HepG2 (cell line): ENCODE measurements around the gene SNRNP25. TPM values are rescaled to one million over a fixed set of nuclear protein-coding genes. Genes with fewer than 3 reads are reported as not detected.

Source experiments
- HNRNPH1 ChIP-seq: fragments of 200-400 bp; formaldehyde crosslinking; optimal IDR thresholded peaks from 2 replicates; pipeline ENCODE3; 2017; ENCODE audit warnings: mild to moderate bottlenecking, low read depth, low read length
- JDP2 ChIP-seq: sonication (generic); formaldehyde crosslinking; IDR thresholded peaks from 2 replicates; pipeline ENCODE4 v1.8.1; 2022; ENCODE audit warnings: missing genetic modification reagents, borderline replicate concordance
- KMT2A ChIP-seq: sonication (generic); formaldehyde crosslinking; IDR thresholded peaks from 2 replicates; pipeline ENCODE4 v1.4.0; 2020; ENCODE audit warnings: missing genetic modification reagents
- NCOA5 ChIP-seq: sonication (generic); formaldehyde crosslinking; IDR thresholded peaks from 2 replicates; pipeline ENCODE4 v1.4.0; 2020; ENCODE audit warnings: missing genetic modification reagents
- NFIC ChIP-seq: IDR thresholded peaks from 2 replicates; pipeline ENCODE4 v1.6.1; 2012; ENCODE audit warnings: mild to moderate bottlenecking, low read length, inconsistent platforms
- POLR2A ChIP-seq, 2 experiments: IDR thresholded peaks; 2 replicates each; pipeline ENCODE4 v1.6.1; 2011; ENCODE audit warnings: low read depth in 2 of 2, low read length in 2 of 2, mild to moderate bottlenecking in 1 of 2, moderate library complexity in 1 of 2; ENCODE audit not compliant: insufficient read depth in 1 of 2
- SOX13 ChIP-seq, 3 experiments: fragments of 450-650 bp in 1 of 3; sonication (generic) in 1 of 3; formaldehyde crosslinking in 1 of 3; IDR thresholded peaks in 2 of 3; conservative IDR thresholded peaks in 1 of 3; 2 replicates each; pipeline versions ENCODE4 v1.5.0 to v1.6.1; 2016 to 2020; ENCODE audit warnings: antibody characterized with exemption in 1 of 3, mild to moderate bottlenecking in 1 of 3, missing compliant biosample characterization in 1 of 3, missing genetic modification reagents in 1 of 3, moderate library complexity in 1 of 3
- YY1 ChIP-seq: IDR thresholded peaks from 2 replicates; pipeline ENCODE4 v1.6.1; 2011; ENCODE audit warnings: low read length, low read depth, moderate library complexity, mild to moderate bottlenecking; ENCODE audit not compliant: insufficient read depth, insufficient replicate concordance
- ZBTB8A ChIP-seq: sonication (generic); formaldehyde crosslinking; IDR thresholded peaks from 2 replicates; pipeline ENCODE4 v1.4.0; 2020; ENCODE audit warnings: mild to moderate bottlenecking, low read depth, missing genetic modification reagents, borderline replicate concordance
- ZFP90 ChIP-seq: sonication (generic); formaldehyde crosslinking; IDR thresholded peaks from 2 replicates; pipeline ENCODE4 v1.8.0; 2022; ENCODE audit warnings: missing genetic modification reagents, mild to moderate bottlenecking, inconsistent platforms, borderline replicate concordance
- ZNF101 ChIP-seq: sonication (generic); formaldehyde crosslinking; IDR thresholded peaks from 2 replicates; pipeline ENCODE4 v1.4.0; 2020; ENCODE audit warnings: mild to moderate bottlenecking, low read depth, missing genetic modification reagents, borderline replicate concordance
- ZNF230 ChIP-seq: sonication (generic); formaldehyde crosslinking; IDR thresholded peaks from 2 replicates; pipeline ENCODE4 v1.4.0; 2020; ENCODE audit warnings: mild to moderate bottlenecking, missing genetic modification reagents
- ZNF331 ChIP-seq: sonication (generic); formaldehyde crosslinking; IDR thresholded peaks from 2 replicates; pipeline ENCODE4 v1.4.0; 2020; ENCODE audit warnings: missing genetic modification reagents
- ZNF530 ChIP-seq: sonication (generic); formaldehyde crosslinking; IDR thresholded peaks from 2 replicates; pipeline ENCODE4 v1.5.0; 2020; ENCODE audit warnings: low read depth, mild to moderate bottlenecking, missing genetic modification reagents
- polyA plus RNA-seq, 8 experiments: library from polyadenylated mRNA; depleted of rRNA in 3 of 8; stranded (reverse) in 7 of 8; unstranded in 1 of 8; fragments of >200 nt; fragmentation: Illumina TruSeq in 4 of 8; extraction: Trizol in 4 of 8; gene quantifications; 2 replicates each; pipeline versions ENCODE4 v1.2.1 to v1.2.3, GENCODE V29; 2011 to 2016; ENCODE audit warnings: low read depth in 4 of 8, missing spikeins in 1 of 8, mixed read lengths in 1 of 8; ENCODE audit not compliant: insufficient read depth in 1 of 8
- total RNA-seq, 5 experiments: library from RNA; depleted of rRNA; stranded (reverse); fragments of >200 nt; fragmentation: Illumina TruSeq; extraction: Trizol; gene quantifications; 2 replicates each; pipeline ENCODE4 v1.2.3, GENCODE V29; 2016; ENCODE audit warnings: low read depth in 1 of 5
- TF ChIP-seq, protein P1 (sequence below): sonication (generic); formaldehyde crosslinking; IDR thresholded peaks from 2 replicates; pipeline ENCODE4 v1.4.0; 2020; ENCODE audit warnings: missing genetic modification reagents, mild to moderate bottlenecking, borderline replicate concordance
- TF ChIP-seq, protein P2 (sequence below): IDR thresholded peaks from 2 replicates; pipeline ENCODE4 v1.6.1; 2012; ENCODE audit warnings: low read length, improper control_type of control experiment
- TF ChIP-seq, protein P3 (sequence below): sonication (generic); formaldehyde crosslinking; IDR thresholded peaks from 2 replicates; pipeline ENCODE4 v1.4.0; 2020; ENCODE audit warnings: missing genetic modification reagents
- TF ChIP-seq, protein P4 (sequence below): sonication (generic); formaldehyde crosslinking; IDR thresholded peaks from 2 replicates; pipeline ENCODE4 v1.5.0; 2020; ENCODE audit warnings: missing genetic modification reagents
- TF ChIP-seq, protein P5 (sequence below): sonication (generic); formaldehyde crosslinking; IDR thresholded peaks from 2 replicates; pipeline ENCODE4 v1.4.0; 2020; ENCODE audit warnings: missing genetic modification reagents

The SNRNP25 gene
- total and polyA plus RNA-seq, 2 of the 13 experiments (the other 11 are each of a cell fraction or from before 2014, with no cell fraction given), result 34.1 to 97.4 TPM

DNA sequence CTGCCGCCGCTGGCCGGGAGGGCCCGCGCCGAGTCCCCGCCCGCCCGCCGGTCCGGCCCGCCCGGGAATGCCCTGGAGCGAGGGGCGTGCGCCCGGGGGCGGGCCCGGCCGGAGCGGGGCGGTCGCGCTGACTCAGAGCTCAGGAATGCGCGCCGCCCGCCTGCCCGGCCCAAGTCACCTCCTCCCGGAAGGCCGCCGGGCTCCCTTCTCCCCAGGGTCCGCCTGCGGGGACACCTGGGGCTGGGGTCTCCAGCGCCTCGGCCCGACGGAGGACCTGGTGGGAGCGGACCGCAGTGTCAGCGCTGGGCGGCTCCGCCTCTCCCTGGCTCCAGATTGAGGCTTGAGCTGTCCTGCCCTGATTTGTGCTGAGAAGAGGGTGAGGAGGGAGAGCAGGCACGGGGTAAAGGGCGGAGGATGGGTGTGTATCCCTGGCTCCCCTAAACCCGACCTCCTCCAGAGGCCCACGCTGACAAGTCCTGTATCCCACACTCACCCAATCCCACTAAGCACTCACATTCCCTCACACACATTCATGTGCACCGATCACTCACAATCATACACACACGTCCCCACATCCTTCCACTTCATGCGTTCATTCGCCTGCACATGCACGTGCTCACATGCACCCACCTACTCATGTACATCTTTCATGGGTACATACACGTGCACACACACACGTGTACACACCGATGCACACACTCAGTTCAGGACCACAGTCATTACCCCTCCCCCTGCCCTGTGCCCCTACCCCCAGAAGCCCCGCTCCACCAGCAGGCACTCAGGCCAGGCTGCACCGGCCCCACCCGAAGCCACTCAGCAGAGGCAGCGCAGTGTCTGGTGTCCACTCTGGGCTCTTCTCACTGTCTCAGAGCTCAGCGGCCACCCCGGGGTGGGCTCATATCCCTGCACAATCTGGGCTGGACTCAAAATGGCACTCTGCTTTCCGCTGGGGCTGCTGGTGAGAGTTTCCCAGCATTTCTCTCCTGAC is 19.2 kb downstream of the SNRNP25 start, which contains the start of gene RHBDF1 (continued):
- TF ChIP-seq ZBTB8A (CRISPR knock-in tag) (no peak), YY1 (peak; percentile 43), ZNF530 (CRISPR knock-in tag) (no peak), JDP2 (no peak), NFIC (no peak), NCOA5 (CRISPR knock-in tag) (no peak), SOX13 (IDR thresholded peaks at IDR 0.05) (no peak), SOX13 (CRISPR knock-in tag; conservative IDR thresholded peaks at IDR 0.05 in 1 of 2, IDR thresholded peaks at IDR 0.05 in 1 of 2) (no peak), POLR2A (IDR thresholded peaks at IDR 0.05; ENCODE audit: insufficient read depth in 1 of 2, low read depth in 2 of 2, low read length in 2 of 2) (no peak), ZNF230 (CRISPR knock-in tag) (no peak), HNRNPH1 (no peak), ZNF331 (CRISPR knock-in tag) (no peak), ZFP90 (CRISPR knock-in tag) (no peak), ZNF101 (CRISPR knock-in tag) (no peak), KMT2A (no peak)
- TF ChIP-seq, protein P1, sequence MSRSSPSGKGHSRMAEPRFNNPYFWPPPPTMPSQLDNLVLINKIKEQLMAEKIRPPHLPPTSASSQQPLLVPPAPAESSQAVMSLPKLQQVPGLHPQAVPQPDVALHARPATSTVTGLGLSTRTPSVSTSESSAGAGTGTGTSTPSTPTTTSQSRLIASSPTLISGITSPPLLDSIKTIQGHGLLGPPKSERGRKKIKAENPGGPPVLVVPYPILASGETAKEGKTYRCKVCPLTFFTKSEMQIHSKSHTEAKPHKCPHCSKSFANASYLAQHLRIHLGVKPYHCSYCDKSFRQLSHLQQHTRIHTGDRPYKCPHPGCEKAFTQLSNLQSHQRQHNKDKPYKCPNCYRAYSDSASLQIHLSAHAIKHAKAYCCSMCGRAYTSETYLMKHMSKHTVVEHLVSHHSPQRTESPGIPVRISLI (CRISPR knock-in tag), result no peak
- TF ChIP-seq, protein P2, sequence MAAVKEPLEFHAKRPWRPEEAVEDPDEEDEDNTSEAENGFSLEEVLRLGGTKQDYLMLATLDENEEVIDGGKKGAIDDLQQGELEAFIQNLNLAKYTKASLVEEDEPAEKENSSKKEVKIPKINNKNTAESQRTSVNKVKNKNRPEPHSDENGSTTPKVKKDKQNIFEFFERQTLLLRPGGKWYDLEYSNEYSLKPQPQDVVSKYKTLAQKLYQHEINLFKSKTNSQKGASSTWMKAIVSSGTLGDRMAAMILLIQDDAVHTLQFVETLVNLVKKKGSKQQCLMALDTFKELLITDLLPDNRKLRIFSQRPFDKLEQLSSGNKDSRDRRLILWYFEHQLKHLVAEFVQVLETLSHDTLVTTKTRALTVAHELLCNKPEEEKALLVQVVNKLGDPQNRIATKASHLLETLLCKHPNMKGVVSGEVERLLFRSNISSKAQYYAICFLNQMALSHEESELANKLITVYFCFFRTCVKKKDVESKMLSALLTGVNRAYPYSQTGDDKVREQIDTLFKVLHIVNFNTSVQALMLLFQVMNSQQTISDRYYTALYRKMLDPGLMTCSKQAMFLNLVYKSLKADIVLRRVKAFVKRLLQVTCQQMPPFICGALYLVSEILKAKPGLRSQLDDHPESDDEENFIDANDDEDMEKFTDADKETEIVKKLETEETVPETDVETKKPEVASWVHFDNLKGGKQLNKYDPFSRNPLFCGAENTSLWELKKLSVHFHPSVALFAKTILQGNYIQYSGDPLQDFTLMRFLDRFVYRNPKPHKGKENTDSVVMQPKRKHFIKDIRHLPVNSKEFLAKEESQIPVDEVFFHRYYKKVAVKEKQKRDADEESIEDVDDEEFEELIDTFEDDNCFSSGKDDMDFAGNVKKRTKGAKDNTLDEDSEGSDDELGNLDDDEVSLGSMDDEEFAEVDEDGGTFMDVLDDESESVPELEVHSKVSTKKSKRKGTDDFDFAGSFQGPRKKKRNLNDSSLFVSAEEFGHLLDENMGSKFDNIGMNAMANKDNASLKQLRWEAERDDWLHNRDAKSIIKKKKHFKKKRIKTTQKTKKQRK, result no peak
- TF ChIP-seq, protein P3, sequence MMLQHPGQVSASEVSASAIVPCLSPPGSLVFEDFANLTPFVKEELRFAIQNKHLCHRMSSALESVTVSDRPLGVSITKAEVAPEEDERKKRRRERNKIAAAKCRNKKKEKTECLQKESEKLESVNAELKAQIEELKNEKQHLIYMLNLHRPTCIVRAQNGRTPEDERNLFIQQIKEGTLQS, result peak; percentile 98
- TF ChIP-seq, protein P4, sequence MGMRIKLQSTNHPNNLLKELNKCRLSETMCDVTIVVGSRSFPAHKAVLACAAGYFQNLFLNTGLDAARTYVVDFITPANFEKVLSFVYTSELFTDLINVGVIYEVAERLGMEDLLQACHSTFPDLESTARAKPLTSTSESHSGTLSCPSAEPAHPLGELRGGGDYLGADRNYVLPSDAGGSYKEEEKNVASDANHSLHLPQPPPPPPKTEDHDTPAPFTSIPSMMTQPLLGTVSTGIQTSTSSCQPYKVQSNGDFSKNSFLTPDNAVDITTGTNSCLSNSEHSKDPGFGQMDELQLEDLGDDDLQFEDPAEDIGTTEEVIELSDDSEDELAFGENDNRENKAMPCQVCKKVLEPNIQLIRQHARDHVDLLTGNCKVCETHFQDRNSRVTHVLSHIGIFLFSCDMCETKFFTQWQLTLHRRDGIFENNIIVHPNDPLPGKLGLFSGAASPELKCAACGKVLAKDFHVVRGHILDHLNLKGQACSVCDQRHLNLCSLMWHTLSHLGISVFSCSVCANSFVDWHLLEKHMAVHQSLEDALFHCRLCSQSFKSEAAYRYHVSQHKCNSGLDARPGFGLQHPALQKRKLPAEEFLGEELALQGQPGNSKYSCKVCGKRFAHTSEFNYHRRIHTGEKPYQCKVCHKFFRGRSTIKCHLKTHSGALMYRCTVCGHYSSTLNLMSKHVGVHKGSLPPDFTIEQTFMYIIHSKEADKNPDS (CRISPR knock-in tag), result no peak
- TF ChIP-seq, protein P5, sequence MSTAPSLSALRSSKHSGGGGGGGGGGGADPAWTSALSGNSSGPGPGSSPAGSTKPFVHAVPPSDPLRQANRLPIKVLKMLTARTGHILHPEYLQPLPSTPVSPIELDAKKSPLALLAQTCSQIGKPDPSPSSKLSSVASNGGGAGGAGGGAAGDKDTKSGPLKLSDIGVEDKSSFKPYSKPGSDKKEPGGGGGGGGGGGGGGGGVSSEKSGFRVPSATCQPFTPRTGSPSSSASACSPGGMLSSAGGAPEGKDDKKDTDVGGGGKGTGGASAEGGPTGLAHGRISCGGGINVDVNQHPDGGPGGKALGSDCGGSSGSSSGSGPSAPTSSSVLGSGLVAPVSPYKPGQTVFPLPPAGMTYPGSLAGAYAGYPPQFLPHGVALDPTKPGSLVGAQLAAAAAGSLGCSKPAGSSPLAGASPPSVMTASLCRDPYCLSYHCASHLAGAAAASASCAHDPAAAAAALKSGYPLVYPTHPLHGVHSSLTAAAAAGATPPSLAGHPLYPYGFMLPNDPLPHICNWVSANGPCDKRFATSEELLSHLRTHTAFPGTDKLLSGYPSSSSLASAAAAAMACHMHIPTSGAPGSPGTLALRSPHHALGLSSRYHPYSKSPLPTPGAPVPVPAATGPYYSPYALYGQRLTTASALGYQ (CRISPR knock-in tag), result no peak
